DMS79 treated with DMSO at 0.1 percent for 48 hours (cell line): ENCODE results near the gene UNC5CL.

ENCODE experiments used
- DNase-seq: peaks from one replicate; lab custom pipeline; 2025; lab: John Stamatoyannopoulos, UW

The UNC5CL gene

GRCh38 chr6:41002168-41002567 is 36.9 kb downstream of the UNC5CL start:
- no peak for DNase-seq

- no peak for DNase-seq
These were observed 38.8 kb downstream of the UNC5CL start for GRCh38 chr6:41000248-41000647.

- DNase-seq: no peak
These were observed 39.5 kb downstream of the UNC5CL start for GRCh38 chr6:40999569-40999968.

DNA sequence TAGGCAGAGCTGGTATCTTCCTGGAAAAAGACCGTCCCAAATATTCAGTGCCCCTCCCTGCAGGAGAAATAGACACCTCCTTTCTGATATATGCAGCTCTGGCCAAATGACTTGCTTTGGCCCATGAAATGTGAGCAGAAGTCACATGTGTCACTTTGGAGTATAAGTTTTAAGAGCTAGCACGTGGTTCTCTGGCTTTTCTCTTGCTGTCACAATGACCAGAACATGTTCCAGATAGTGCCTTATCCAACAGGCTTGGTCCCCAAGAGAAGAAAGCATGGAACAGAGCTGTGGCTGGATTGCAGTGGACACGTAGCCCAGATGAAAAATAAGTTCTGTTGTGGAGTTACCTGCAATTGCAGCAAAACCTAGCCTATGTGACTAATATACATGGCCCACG is 40.4 kb downstream of the UNC5CL start:
- DNase-seq: no peak

DNA sequence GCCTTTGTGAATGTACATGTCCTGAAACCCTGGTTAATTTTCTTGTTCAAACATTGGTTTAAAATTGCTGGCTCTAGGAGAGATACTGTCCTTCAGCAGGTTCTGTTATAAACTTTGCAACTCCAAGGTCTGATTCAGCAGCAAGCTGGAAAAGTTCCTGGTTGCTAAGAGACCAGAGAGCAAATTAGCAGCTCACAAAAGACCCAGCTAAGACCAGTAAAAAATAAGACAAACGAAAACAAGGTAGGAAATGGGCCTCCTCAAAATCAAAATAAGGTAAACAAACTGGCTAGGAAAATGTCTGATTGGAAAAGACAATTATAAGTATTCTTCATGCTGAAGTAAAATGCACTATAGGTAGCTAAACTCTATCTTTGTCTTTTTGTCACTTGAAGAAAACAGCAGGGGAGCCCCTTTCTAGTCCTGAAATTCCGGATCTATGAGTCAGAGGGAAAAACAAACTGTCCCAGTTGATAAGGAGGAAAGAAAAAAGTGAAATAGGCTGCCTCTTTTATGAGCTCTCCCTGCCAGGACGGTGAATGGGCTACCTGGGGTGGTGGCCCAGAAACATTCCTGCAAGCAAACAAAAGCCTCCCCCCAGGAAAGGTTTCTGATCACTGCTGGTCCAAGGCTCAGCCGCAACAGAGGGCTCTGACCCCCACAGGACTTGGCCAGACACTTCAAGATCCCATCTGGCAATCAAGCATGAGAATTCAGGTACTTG is 41.6 kb downstream of the UNC5CL start:
- peak; percentile 83 for DNase-seq

DNA sequence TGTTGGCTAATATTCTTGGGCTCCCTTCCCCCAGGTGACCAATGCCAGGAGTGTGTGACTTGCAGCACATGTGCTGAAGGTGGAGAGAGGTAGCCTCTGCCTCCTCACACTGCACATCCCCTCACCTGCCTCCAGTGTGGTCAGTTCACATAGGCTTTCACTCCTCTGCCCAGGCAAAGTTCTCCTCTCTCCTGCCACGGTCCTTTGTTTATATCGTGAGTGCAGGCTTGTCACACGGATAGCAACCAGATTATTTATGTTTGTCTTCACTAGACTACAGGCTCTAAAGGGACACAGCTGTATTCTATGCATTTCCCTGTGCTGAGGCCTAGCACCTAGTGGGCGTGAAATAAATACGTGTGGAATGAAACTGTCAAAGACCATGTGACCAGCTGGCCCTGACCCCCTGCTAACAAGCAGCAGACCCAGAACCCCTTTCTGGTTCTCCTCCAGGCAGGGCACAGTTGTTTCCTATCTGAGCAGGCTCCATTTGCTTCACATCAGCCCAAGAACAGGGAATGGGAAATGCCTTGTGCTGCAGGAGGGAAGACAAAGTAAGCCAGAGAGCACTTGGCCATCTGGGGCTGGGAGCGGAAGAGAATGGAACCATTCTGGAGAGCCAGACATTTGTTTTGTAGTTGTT is 42.3 kb downstream of the UNC5CL start:
- peak; percentile 21 for DNase-seq

GRCh38 chr6:40992746-40993145 is 46.3 kb downstream of the UNC5CL start:
- DNase-seq: no peak

DNA sequence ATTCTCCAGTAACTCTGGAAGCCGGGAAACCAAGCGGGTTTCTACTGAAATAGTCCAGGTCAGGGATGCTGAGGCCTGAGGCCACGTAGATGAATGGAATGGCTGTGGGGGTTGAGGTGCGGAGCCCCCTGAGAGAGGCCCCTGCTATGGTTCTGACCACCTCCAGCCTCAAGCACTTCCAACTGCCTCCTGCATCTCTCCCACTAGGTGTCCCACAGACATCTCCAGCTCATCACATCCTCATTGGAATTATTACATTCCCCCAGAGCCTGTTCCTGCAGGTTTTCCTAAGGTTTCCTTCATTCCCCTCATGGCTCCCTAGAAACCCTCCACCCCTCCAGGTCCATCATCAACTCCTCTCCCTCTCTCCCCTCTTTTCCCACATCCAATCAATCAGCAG is 48.7 kb downstream of the UNC5CL start:
- no peak for DNase-seq

GRCh38 chr6:40989204-40990169 is 49.5 kb downstream of the UNC5CL start:
- no peak for DNase-seq

GRCh38 chr6:40988634-40989033 is 50.4 kb downstream of the UNC5CL start:
- DNase-seq: no peak

DNA sequence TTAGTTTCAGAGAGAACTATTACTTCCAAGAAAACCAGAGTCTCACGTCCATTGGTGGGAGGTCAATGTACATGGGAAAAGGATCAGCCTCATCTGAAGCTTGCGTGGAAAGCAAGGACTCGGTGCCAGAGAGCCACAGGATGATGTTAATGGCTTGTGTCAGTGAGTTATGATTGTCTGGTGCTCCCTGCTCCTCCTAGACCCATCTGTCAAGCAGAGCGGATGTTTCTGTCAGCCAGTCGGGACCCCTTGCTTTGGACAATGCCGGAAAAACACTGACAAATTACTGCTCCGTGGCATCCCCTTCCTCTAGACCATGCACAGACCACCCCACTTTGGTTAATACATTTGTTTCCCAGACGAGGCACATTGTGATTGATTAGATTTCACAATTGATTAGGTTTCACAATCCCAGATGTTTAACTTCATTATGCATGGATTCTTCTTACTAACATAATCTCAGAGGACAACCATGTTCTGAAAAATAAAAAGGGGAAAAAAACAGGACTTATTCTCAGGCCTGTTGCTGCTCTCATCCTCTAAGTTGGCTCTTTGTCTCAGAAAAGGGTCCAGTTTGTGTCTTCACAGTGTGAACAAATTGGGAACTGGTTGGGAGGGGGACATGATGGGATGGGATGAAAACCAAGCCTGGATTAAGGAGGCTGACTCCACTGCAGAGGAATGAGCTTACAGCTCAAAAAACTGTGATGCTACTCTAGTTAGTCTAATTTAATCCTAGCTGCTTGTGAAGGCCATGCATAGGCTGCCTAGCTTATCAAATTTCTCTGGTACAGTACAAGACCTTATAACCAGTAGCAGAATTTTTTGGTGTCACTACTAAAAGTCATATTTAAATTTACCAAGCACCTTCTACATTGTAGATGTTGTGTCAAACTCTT is 51.9 kb downstream of the UNC5CL start:
- no peak for DNase-seq

DNA sequence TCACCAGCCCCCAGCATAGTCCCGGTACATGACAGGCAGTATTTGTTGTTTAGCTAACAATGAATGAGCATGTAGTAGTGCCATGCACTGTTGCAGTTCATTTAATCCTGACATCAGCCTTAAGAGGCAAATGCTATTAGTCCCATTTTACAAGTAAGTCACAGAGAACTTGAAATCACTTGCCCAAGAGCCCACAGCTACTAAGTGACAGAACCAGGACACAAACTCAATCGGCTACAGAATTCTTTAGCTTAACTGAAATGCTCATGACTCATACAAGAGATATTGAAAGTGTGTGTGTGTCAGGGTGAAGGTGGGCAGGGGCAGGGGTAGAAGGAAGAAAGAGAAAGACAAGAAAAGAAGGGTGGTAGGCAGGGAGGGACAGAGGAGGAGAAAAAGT is 52.7 kb downstream of the UNC5CL start:
- peak; percentile 65 for DNase-seq

DNA sequence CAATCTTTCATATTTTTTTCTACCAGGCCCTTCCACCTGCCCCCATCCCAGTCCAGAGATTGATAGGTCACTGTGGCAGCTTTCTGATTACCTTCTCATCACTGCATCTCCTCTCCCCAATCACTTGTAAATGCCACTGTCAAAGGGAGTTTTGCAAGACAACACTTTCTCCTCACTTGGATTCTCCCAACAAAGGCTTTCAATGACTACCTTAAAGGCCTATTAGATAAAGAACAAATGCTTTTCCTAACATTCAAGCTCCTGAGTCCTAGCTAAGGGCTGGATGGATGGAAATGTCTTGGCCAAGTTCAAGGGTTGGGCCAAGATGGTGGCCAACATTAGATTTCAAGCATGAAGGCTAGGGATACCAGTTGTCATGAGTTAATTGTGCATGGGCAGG is 55.3 kb downstream of the UNC5CL start:
- no peak for DNase-seq

DNA sequence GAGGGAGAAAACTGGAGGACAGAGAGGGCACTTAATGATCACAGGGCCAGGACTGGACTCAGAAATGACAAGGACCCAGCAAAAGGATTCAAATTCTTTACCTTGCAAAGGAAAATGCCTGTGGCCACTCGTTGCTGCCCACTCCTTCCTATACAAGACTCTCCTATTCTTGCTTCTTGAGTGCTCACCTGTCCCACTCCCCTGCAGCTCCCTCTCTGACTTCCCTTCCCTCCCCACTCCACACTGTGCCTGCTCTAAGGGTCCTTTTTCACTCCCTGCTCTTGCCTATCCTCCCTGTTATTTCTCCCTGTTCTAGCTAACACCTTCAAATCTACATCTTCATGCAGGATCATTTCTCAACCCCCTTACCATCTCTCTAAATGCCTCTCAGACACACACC is 56.1 kb downstream of the UNC5CL start:
- no peak for DNase-seq

DNA sequence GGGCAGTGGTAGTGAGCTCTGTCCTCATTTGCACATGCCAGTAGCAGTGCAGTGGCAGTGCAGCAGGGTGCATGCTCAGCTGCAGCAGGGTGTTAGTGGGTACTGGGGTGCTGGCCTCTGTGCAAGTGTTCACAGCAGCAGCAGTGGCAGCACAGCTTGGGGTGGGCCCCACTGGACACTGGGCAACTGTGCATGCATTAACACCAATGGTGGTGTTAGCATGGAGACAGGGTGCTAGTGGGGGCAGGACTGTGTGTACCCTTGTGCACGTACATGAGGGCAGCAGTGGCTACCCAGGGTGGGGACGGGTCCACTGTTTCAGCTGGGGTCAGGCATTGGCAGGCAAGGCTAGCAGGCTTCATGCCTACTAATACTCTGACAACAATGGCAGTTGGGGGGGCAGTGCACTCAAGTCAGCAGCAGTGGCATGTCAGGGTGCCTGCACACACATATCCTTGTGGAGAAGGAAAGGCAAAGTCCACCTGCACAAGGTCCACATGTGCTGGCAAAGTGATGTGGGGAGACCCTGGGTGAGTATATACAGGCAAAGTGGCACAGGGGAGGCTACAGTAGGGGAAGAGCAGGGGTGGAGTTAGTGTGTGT is 60.2 kb downstream of the UNC5CL start:
- DNase-seq: no peak

- DNase-seq: no peak
These were observed 61.3 kb downstream of the UNC5CL start for GRCh38 chr6:40977695-40978094.

GRCh38 chr6:40977085-40977484 is 61.9 kb downstream of the UNC5CL start:
- DNase-seq: no peak
